Endodermal cell (in vitro differentiated cells): Measurements from ENCODE around the gene UROC1. TPM values are rescaled to one million over a fixed set of nuclear protein-coding genes. Genes with fewer than 3 reads are reported as not detected.

Experiments used
- DNase-seq: peaks from one replicate; pipeline ENCODE4 v3.0.0-alpha.2; 2017
- H3K27ac ChIP-seq: 2 replicates; pipeline ENCODE4 v1.5.1; 2013; ENCODE audit warnings: mild to moderate bottlenecking, low read depth, low read length, moderate library complexity
- H3K27me3 ChIP-seq: 2 replicates; pipeline ENCODE4 v1.6.1; 2013; ENCODE audit warnings: mild to moderate bottlenecking, low read length, moderate library complexity; ENCODE audit not compliant: insufficient read depth, control insufficient read depth, poor library complexity, severe bottlenecking
- H3K36me3 ChIP-seq: 2 replicates; pipeline ENCODE4 v1.7.0; 2013; ENCODE audit warnings: mild to moderate bottlenecking, low read length, moderate library complexity; ENCODE audit not compliant: control insufficient read depth, insufficient read depth
- H3K4me1 ChIP-seq: one replicate; pipeline ENCODE4 v1.7.0; 2013; ENCODE audit warnings: low read length; ENCODE audit not compliant: control insufficient read depth, insufficient read depth
- H3K4me3 ChIP-seq: 2 replicates; pipeline ENCODE4 v1.5.1; 2013; ENCODE audit warnings: mild to moderate bottlenecking, low read length, moderate library complexity
- H3K9ac ChIP-seq: 2 replicates; pipeline ENCODE4 v1.6.1; 2013; ENCODE audit warnings: mild to moderate bottlenecking, low read length, moderate library complexity; ENCODE audit not compliant: poor library complexity, severe bottlenecking; ENCODE audit errors: extremely low read depth
- H3K9me3 ChIP-seq: 2 replicates; pipeline ENCODE4 v1.6.1; 2013; ENCODE audit warnings: mild to moderate bottlenecking, low read length, moderate library complexity; ENCODE audit not compliant: control insufficient read depth
- H3K27ac Mint-ChIP-seq: 2 replicates; pipeline ENCODE4 v1.8.0; 2020; ENCODE audit warnings: mixed read lengths
- H3K27me3 Mint-ChIP-seq: 2 replicates; pipeline ENCODE4 v1.8.0; 2021; ENCODE audit warnings: mild to moderate bottlenecking, mixed read lengths; ENCODE audit not compliant: insufficient read depth
- H3K36me3 Mint-ChIP-seq: 2 replicates; pipeline ENCODE4 v1.8.0; 2020; ENCODE audit warnings: low read depth, mixed read lengths
- H3K4me1 Mint-ChIP-seq: 2 replicates; pipeline ENCODE4 v1.8.0; 2020; ENCODE audit warnings: mixed read lengths
- H3K4me3 Mint-ChIP-seq: 2 replicates; pipeline ENCODE4 v1.8.0; 2020; ENCODE audit warnings: mild to moderate bottlenecking, moderate library complexity, mixed read lengths
- H3K9me3 Mint-ChIP-seq: 2 replicates; pipeline ENCODE4 v1.8.0; 2020; ENCODE audit warnings: mild to moderate bottlenecking, mixed read lengths
- WGBS, 2 experiments: methylation state at CpG; one replicate each; pipeline versions ENCODE4 v1.1.5 to v1.1.7; 2013; ENCODE audit warnings: missing lambda C conversion rate in 2 of 2, mixed read lengths in 1 of 2; ENCODE audit not compliant: insufficient coverage in 1 of 2, insufficient read length in 1 of 2; 5-methylcytosine and 5-hydroxymethylcytosine counted together
- total RNA-seq, 2 donors: library from RNA; stranded (reverse); fragmentation: NEBNext Ultra II Directional in 1 of 2; extraction: Animal tissue kit (Norgen Biotek cat#: 25700) in 1 of 2; gene quantifications; 2 replicates in 1 of 2; 3 replicates in 1 of 2; pipeline ENCODE4 v1.2.1, GENCODE V29; 2021
- TF ChIP-seq, protein P1 (sequence below): fragments of 200-600 bp; sonication (generic); conservative IDR thresholded peaks from 2 replicates; pipeline ENCODE4 v1.5.0; 2021; ENCODE audit warnings: antibody characterized with exemption, mild to moderate bottlenecking

UROC1 gene
- total RNA-seq, 2 donors from 2014 or later: not detected

DNA sequence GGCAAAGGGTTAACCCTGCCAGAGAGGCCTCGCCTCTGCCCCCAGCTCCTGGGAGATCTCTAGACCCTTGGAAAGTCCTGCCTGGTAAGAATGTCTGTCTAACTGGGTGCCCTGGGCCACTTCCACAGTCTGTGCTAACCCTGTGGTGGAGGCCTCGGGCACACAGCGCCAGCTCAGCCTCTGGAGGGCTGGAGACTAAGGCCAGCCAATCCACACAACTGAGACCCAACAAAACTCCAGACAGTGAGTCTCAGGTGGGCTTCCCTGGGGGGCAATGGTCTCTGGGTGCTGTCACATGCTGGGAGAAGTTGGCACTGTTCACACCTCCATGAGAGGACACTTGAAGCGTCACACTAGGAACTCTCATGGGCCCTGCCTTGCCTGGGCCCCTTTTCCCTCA, 61.4 kb downstream of the UROC1 start:
- DNase-seq: peak; percentile 29
- H3K27ac ChIP-seq: no peak overlapping the region
- H3K4me3 ChIP-seq: no peak overlapping the region
- H3K4me1 ChIP-seq: no peaks in the 10 kb centered on the region
- no peak overlapping the region for H3K9ac ChIP-seq
- Mint-ChIP-seq H3K9me3 (no peaks in the 10 kb centered on the region), H3K36me3 (peaks cover 50% of the 10 kb centered on the region), H3K4me3 (no peak overlapping the region), H3K4me1 (no peaks in the 10 kb centered on the region), H3K27ac (peak overlapping the region; percentile 88), H3K27me3 (no peaks in the 10 kb centered on the region)
- WGBS, 2 experiments: 79 to 84% methylated on average over 4 of the region's 4 CpGs
- TF ChIP-seq, protein P1, sequence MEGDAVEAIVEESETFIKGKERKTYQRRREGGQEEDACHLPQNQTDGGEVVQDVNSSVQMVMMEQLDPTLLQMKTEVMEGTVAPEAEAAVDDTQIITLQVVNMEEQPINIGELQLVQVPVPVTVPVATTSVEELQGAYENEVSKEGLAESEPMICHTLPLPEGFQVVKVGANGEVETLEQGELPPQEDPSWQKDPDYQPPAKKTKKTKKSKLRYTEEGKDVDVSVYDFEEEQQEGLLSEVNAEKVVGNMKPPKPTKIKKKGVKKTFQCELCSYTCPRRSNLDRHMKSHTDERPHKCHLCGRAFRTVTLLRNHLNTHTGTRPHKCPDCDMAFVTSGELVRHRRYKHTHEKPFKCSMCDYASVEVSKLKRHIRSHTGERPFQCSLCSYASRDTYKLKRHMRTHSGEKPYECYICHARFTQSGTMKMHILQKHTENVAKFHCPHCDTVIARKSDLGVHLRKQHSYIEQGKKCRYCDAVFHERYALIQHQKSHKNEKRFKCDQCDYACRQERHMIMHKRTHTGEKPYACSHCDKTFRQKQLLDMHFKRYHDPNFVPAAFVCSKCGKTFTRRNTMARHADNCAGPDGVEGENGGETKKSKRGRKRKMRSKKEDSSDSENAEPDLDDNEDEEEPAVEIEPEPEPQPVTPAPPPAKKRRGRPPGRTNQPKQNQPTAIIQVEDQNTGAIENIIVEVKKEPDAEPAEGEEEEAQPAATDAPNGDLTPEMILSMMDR: no peak
- H3K36me3 ChIP-seq: peaks cover 85% of the 10 kb centered on the region
- no peaks in the 10 kb centered on the region for H3K9me3 ChIP-seq
- H3K27me3 ChIP-seq: no peaks in the 10 kb centered on the region

- Mint-ChIP-seq H3K27me3 (no peaks in the 10 kb centered on the region), H3K9me3 (no peaks in the 10 kb centered on the region), H3K4me1 (no peaks in the 10 kb centered on the region), H3K4me3 (no peak overlapping the region), H3K27ac (no peak overlapping the region), H3K36me3 (peaks cover 44% of the 10 kb centered on the region)
- no peaks in the 10 kb centered on the region for H3K9me3 ChIP-seq
- H3K4me3 ChIP-seq: no peak overlapping the region
- no peaks in the 10 kb centered on the region for H3K4me1 ChIP-seq
- 88 to 92% methylated on average over 6 of the region's 6 CpGs for WGBS, 2 experiments
- H3K9ac ChIP-seq: no peak overlapping the region
- peak overlapping the region; percentile 38 for H3K27ac ChIP-seq
- H3K36me3 ChIP-seq: peaks cover 86% of the 10 kb centered on the region
- TF ChIP-seq, protein P1: no peak
- H3K27me3 ChIP-seq: no peaks in the 10 kb centered on the region
- DNase-seq: no peak
Measured at GRCh38 chr3:126454437-126455198, 63.0 kb downstream of the UROC1 start.

DNA sequence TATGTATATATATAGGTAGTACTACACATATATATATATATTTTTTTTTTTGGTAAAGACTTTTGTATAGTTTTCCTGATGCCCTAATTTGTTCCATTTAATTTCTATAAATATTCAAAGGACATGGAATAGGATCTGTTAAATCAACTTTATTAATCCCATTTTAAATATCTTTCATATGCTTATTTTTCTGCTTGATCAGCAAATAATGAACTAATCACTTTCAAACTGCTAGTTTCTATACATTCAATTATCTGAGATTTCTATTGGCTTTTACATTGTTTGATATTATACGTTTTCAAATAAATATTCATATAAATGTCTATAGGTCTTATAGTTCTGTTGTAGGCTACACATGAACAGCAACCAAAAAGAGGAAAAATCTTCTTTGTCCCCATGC, 63.5 kb downstream of the UROC1 start:
- Mint-ChIP-seq H3K4me3 (no peak overlapping the region), H3K4me1 (no peaks in the 10 kb centered on the region), H3K9me3 (no peaks in the 10 kb centered on the region), H3K36me3 (peaks cover 42% of the 10 kb centered on the region), H3K27ac (no peak overlapping the region), H3K27me3 (no peaks in the 10 kb centered on the region)
- no peaks in the 10 kb centered on the region for H3K27me3 ChIP-seq
- DNase-seq: no peak
- H3K9me3 ChIP-seq: no peaks in the 10 kb centered on the region
- H3K9ac ChIP-seq: no peak overlapping the region
- no peak overlapping the region for H3K4me3 ChIP-seq
- H3K27ac ChIP-seq: no peak overlapping the region
- peaks cover 81% of the 10 kb centered on the region for H3K36me3 ChIP-seq
- no peaks in the 10 kb centered on the region for H3K4me1 ChIP-seq
- WGBS, 2 experiments: no CpG with 5 or more reads among the region's 1 CpG
- TF ChIP-seq, protein P1: no peak
